Kidney (tissue), 14 donors: ENCODE results near the gene ALDH3A1. TPM values are rescaled to one million over a fixed set of nuclear protein-coding genes. Genes with fewer than 3 reads are reported as not detected.

ENCODE experiments used
- DNase-seq, 5 donors: peaks; one replicate each; pipeline ENCODE4 v3.0.0-alpha.2; 2013 to 2020
- FAIRE-seq: peaks from 2 replicates; lab custom pipeline; 2012; peaks lifted over from hg19 to GRCh38; lab: Jason Lieb, UNC
- H3K27ac ChIP-seq, 2 donors: one replicate each; pipeline ENCODE4 v1.7.0; 2013; ENCODE audit warnings: low read depth in 2 of 2, low read length in 2 of 2, inconsistent platforms in 1 of 2
- H3K27me3 ChIP-seq: one replicate; pipeline ENCODE4 v1.7.1; 2013; ENCODE audit warnings: low read length, inconsistent platforms; ENCODE audit not compliant: control insufficient read depth, insufficient read depth
- H3K36me3 ChIP-seq, 3 donors: one replicate each; pipeline versions ENCODE4 v1.7.0 to v1.7.1; 2013; ENCODE audit warnings: low read length in 3 of 3, control low read depth in 1 of 3, inconsistent platforms in 1 of 3; ENCODE audit not compliant: insufficient read depth in 3 of 3, control insufficient read depth in 2 of 3
- H3K4me1 ChIP-seq, 3 donors: one replicate each; pipeline versions ENCODE4 v1.7.0 to v1.7.1; 2013; ENCODE audit warnings: low read length in 3 of 3, inconsistent platforms in 1 of 3, low read depth in 1 of 3; ENCODE audit not compliant: control insufficient read depth in 2 of 3, insufficient read depth in 2 of 3
- H3K4me3 ChIP-seq, 3 donors: one replicate each; pipeline versions ENCODE4 v1.7.0 to v1.8.1; 2013; ENCODE audit warnings: low read length in 3 of 3, control low read depth in 1 of 3, inconsistent platforms in 1 of 3
- H3K9ac ChIP-seq, 3 donors: one replicate each; pipeline versions ENCODE4 v1.7.0 to v1.7.1; 2013; ENCODE audit warnings: low read length in 3 of 3, control low read depth in 1 of 3, inconsistent platforms in 1 of 3
- H3K9me3 ChIP-seq, 3 donors: one replicate each; pipeline versions ENCODE4 v1.7.0 to v1.7.1; 2013; ENCODE audit warnings: low read length in 3 of 3, control low read depth in 1 of 3, inconsistent platforms in 1 of 3; ENCODE audit not compliant: control insufficient read depth in 2 of 3, insufficient read depth in 1 of 3
- CTCF ChIP-seq: IDR thresholded peaks from 3 replicates; pipeline ENCODE4 v1.5.1; 2012; ENCODE audit warnings: mild to moderate bottlenecking, moderate library complexity, borderline replicate concordance; ENCODE audit not compliant: insufficient read depth; ENCODE audit errors: extremely low read depth
- intact Hi-C: fragments of 100-400 bp; cut with DNase I; formaldehyde crosslinking; loops from one replicate; pipeline ENCODE4 v1.11.1; 2022
- polyA plus RNA-seq: library from polyadenylated mRNA; stranded (reverse); fragments of 350-450 nt; fragmentation: Illumina TruSeq; extraction: RNeasy Lipid Tissue Mini Kit (QIAGEN cat#74804); gene quantifications from one replicate; pipeline ENCODE4 v1.2.3, GENCODE V29; 2014; ENCODE audit warnings: low read depth, low replicate concordance; ENCODE audit not compliant: insufficient read depth
- total RNA-seq: library from RNA; stranded (reverse); fragmentation: NEBNext Ultra II Directional; extraction: Animal tissue kit (Norgen Biotek cat#: 25700); gene quantifications from one replicate; pipeline ENCODE4 v1.2.1, GENCODE V29; 2021
- donor health status: control.
- donor health status: control.
- donor health status: control.
- donor health status: control.
- donor health status: control.
- donor health status: DM: yes; HTN: yes; CAD: no.
- donor health status: Normal renal cell carcinoma (clear cell type).

The ALDH3A1 gene
- total and polyA plus RNA-seq, 2 donors from 2014 or later = 0.75 to 1.4 TPM

DNA sequence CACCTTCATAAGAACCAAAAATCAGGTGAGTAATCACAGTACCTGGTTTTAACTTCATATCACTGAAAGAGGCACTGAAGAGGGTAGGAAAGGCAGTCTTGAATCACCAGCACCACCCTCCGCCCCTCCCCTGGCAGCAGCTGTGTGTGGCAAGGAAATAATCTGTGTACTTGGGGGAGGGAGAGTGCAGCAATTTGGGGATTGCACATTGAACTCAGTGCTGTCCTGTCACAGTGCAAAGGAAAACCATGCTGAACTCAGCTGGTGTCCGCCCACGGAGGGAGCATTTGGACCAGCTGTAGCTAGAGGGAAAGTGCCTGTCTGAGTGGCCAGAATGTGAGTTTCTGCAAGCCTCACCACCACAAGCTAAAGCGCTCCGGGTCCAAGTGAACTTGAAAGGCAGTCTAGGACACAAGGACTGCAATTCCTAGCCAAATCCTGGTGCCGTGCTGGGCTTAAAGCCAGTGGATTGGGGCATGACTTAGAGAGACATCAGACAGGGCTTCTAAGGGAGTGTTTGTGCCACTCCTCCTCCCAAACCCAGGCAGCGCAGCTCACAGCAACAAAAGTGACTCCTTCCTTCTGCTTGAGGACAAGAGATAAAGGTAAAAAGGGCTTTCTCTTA lies 39.7 kb upstream of the ALDH3A1 start:
- no peaks in the 10 kb centered on the region for H3K27me3 ChIP-seq
- DNase-seq (no peak), FAIRE-seq (no peak)
- intact Hi-C loops = no loop called here
- no peak overlapping the region for H3K27ac ChIP-seq
- H3K36me3 ChIP-seq = peaks cover 4 to 11% (median 7%) of the 10 kb centered on the region in 3 donors
- H3K4me1 ChIP-seq = no peaks in the 10 kb centered on the region
- H3K9me3 ChIP-seq = no peaks in the 10 kb centered on the region
- H3K9ac ChIP-seq = no peak overlapping the region
- H3K4me3 ChIP-seq = no peak overlapping the region
- TF ChIP-seq CTCF = no peak

- H3K4me3 ChIP-seq = no peak overlapping the region
- FAIRE-seq (no peak), DNase-seq (no peak)
- intact Hi-C loops = no loop called here
- no peak overlapping the region for H3K9ac ChIP-seq
- TF ChIP-seq CTCF = no peak
- H3K27me3 ChIP-seq = no peaks in the 10 kb centered on the region
- peaks cover 4 to 19% (median 10%) of the 10 kb centered on the region in 3 donors for H3K36me3 ChIP-seq
- H3K4me1 ChIP-seq = no peaks in the 10 kb centered on the region
- H3K9me3 ChIP-seq = no peaks in the 10 kb centered on the region
- no peak overlapping the region for H3K27ac ChIP-seq
These were observed 37.8 kb upstream of the ALDH3A1 start for GRCh38 chr17:19785854-19786253.

GRCh38 chr17:19781488-19782458 lies 33.7 kb upstream of the ALDH3A1 start:
- peaks cover 3 to 17% (median 12%) of the 10 kb centered on the region in 3 donors for H3K36me3 ChIP-seq
- intact Hi-C loops = no loop called here
- no peak overlapping the region for H3K4me3 ChIP-seq
- H3K9ac ChIP-seq = no peak overlapping the region
- no peaks in the 10 kb centered on the region for H3K27me3 ChIP-seq
- H3K4me1 ChIP-seq = no peaks in the 10 kb centered on the region
- no peak for DNase-seq
- FAIRE-seq = no peak
- TF ChIP-seq CTCF = no peak
- no peak overlapping the region for H3K27ac ChIP-seq
- no peaks in the 10 kb centered on the region for H3K9me3 ChIP-seq
